ENCODE measurements around the gene LENG1. TPM values are rescaled to one million over a fixed set of nuclear protein-coding genes. Genes with fewer than 3 reads are reported as not detected.
"Not testable (repeated sequence)": the region's sequence is repeated elsewhere in the genome, so short reads cannot be mapped to it uniquely, and the experiment has no call there.

Gene LENG1
- 10 to 100 TPM in 1 of 4 donors, 1 to 10 TPM in 3; 6.7 to 11.1 (median 9.6) TPM for polyA plus RNA-seq
- long read RNA-seq, donor 1, transcript LENG1-201 (4 exons, 1,542 nt) = major isoform, 8 of 8 reads
- long read RNA-seq, donor 1, partial matches to known transcripts = 0 of 8 reads
- long read RNA-seq, donor 1, other reads (novel, unspliced or antisense) = 0 of 8 reads
- long read RNA-seq, donor 2 = 0 reads
- long read RNA-seq, donor 3 = 0 reads
- long read RNA-seq, donor 4 = 0 reads
- long read RNA-seq, donor 5, partial matches to known transcripts = 0 of 2 reads
- long read RNA-seq, donor 5, other reads (novel, unspliced or antisense) = 0 of 2 reads
- long read RNA-seq, donor 6, partial matches to known transcripts = 0 of 4 reads
- long read RNA-seq, donor 6, other reads (novel, unspliced or antisense) = 0 of 4 reads
- long read RNA-seq, donor 7, transcript LENG1-201 (4 exons, 1,542 nt) = major isoform, 13 of 13 reads
- long read RNA-seq, donor 7, partial matches to known transcripts = 0 of 13 reads
- long read RNA-seq, donor 7, other reads (novel, unspliced or antisense) = 0 of 13 reads
- long read RNA-seq, donor 8, partial matches to known transcripts = 0 of 2 reads
- long read RNA-seq, donor 8, other reads (novel, unspliced or antisense) = 0 of 2 reads
- long read RNA-seq, donor 9, partial matches to known transcripts = 0 of 2 reads
- long read RNA-seq, donor 9, other reads (novel, unspliced or antisense) = 0 of 2 reads
- long read RNA-seq, donor 10, transcript LENG1-201 (4 exons, 1,542 nt) = major isoform, 5 of 5 reads
- long read RNA-seq, donor 10, partial matches to known transcripts = 0 of 5 reads
- long read RNA-seq, donor 10, other reads (novel, unspliced or antisense) = 0 of 5 reads

GRCh38 chr19:54159352-54160181 lies at the start of gene LENG1:
TSS of gene LENG1 (minus strand) at chr19:54159721. CDS start at chr19:54159695, 26 bp downstream.
- H3K27ac ChIP-seq (ENCODE audit: low read depth in 1 of 3, low read length in 2 of 3) = peak within 1 kb of the TSS; percentile 87 to 91 (median 90)
- peaks cover 12 to 41% (median 15%) of the 10 kb centered on the region in 3 donors for H3K36me3 ChIP-seq (ENCODE audit: control insufficient read depth in 3 of 3, insufficient read depth in 2 of 3, low read depth in 1 of 3, low read length in 3 of 3)
- H3K27me3 ChIP-seq (ENCODE audit: control insufficient read depth in 3 of 3, insufficient read depth in 3 of 3, low read length in 3 of 3) = no peaks in the 10 kb centered on the region
- 0% methylated on average over 71 to 72 of the region's 72 CpGs for WGBS, 3 donors
- H3K9me3 ChIP-seq (ENCODE audit: control insufficient read depth in 2 of 2, insufficient read depth in 1 of 2, low read depth in 1 of 2, low read length in 1 of 2) = no peaks in the 10 kb centered on the region
- peaks cover 5 to 45% (median 20%) of the 10 kb centered on the region in 3 donors for H3K4me1 ChIP-seq (ENCODE audit: control insufficient read depth in 3 of 3, insufficient read depth in 2 of 3, low read depth in 1 of 3, low read length in 2 of 3)
- peak within 1 kb of the TSS; percentile 42 to 85 (median 64) for H3K4me3 ChIP-seq (ENCODE audit: low read depth in 1 of 3, low read length in 3 of 3)
- FAIRE-seq (peak; percentile 91), DNase-seq (peak; percentile 100)

DNA sequence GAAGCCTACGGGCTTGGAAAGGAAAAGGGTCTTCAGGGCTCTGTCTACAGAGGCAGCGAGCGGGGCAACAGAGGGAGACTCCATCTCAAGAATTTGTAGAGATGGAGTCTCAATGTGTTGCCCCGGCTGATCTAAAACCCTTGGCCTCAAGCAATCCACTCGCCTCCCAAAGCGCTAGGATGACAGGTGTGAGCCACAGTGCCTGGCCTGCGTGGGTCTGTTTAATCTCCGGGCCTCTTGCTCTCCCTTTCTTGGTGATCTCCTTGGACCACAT lies 49.2 kb upstream of the LENG1 start:
- DNase-seq (peak in 1 of 2 donors; percentile 25), FAIRE-seq (no peak)
- Histone ChIP-seq H3K4me3 (ENCODE audit: low read depth in 1 of 3, low read length in 3 of 3) (no peak overlapping the region), H3K4me1 (ENCODE audit: control insufficient read depth in 3 of 3, insufficient read depth in 2 of 3, low read depth in 1 of 3, low read length in 2 of 3) (peaks cover 10 to 54% (median 14%) of the 10 kb centered on the region in 3 donors), H3K36me3 (ENCODE audit: control insufficient read depth in 3 of 3, insufficient read depth in 2 of 3, low read depth in 1 of 3, low read length in 3 of 3) (peaks cover 11 to 51% (median 12%) of the 10 kb centered on the region in 3 donors), H3K9me3 (ENCODE audit: control insufficient read depth in 2 of 2, insufficient read depth in 1 of 2, low read depth in 1 of 2, low read length in 1 of 2) (no peaks in the 10 kb centered on the region), H3K27me3 (ENCODE audit: control insufficient read depth in 3 of 3, insufficient read depth in 3 of 3, low read length in 3 of 3) (no peaks in the 10 kb centered on the region), H3K27ac (ENCODE audit: low read depth in 1 of 3, low read length in 2 of 3) (peak overlapping the region; percentile 38 to 99 (median 92))
- 55 to 64% (median 61%) methylated on average over 8 of the region's 8 CpGs for WGBS, 3 donors

GRCh38 chr19:54207983-54208783 lies 48.7 kb upstream of the LENG1 start:
- Histone ChIP-seq H3K36me3 (ENCODE audit: control insufficient read depth in 3 of 3, insufficient read depth in 2 of 3, low read depth in 1 of 3, low read length in 3 of 3) (peaks cover 12 to 56% (median 12%) of the 10 kb centered on the region in 3 donors), H3K4me3 (ENCODE audit: low read depth in 1 of 3, low read length in 3 of 3) (no peak overlapping the region), H3K27me3 (ENCODE audit: control insufficient read depth in 3 of 3, insufficient read depth in 3 of 3, low read length in 3 of 3) (no peaks in the 10 kb centered on the region), H3K9me3 (ENCODE audit: control insufficient read depth in 2 of 2, insufficient read depth in 1 of 2, low read depth in 1 of 2, low read length in 1 of 2) (no peaks in the 10 kb centered on the region), H3K27ac (ENCODE audit: low read depth in 1 of 3, low read length in 2 of 3) (peak overlapping the region; percentile 42 to 99 (median 92)), H3K4me1 (ENCODE audit: control insufficient read depth in 3 of 3, insufficient read depth in 2 of 3, low read depth in 1 of 3, low read length in 2 of 3) (peaks cover 10 to 58% (median 14%) of the 10 kb centered on the region in 3 donors)
- WGBS, 3 donors = 53 to 66% (median 65%) methylated on average over 18 of the region's 18 CpGs
- FAIRE-seq (no peak), DNase-seq (peak; percentile 32 to 76)

GRCh38 chr19:54207676-54207982 lies 48.1 kb upstream of the LENG1 start:
- H3K36me3 ChIP-seq (ENCODE audit: control insufficient read depth in 3 of 3, insufficient read depth in 2 of 3, low read depth in 1 of 3, low read length in 3 of 3) = peaks cover 16 to 62% (median 17%) of the 10 kb centered on the region in 3 donors

DNA sequence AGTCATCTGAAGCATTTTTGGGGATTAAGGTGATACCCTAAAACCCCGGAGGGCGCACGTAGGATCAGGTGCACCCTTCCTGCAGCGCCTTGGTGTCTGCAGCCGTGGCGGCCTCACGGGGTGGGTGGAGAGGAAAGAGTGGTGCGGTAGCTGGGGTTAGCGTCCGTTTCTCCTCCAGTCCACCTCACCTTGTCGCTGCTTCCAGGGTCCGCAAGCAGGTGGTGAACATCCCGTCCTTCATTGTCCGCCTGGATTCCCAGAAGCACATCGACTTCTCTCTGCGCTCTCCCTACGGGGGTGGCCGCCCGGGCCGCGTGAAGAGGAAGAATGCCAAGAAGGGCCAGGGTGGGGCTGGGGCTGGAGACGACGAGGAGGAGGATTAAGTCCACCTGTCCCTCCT lies 47.7 kb upstream of the LENG1 start:
- Histone ChIP-seq H3K4me1 (ENCODE audit: control insufficient read depth in 3 of 3, insufficient read depth in 2 of 3, low read depth in 1 of 3, low read length in 2 of 3) (peaks cover 11 to 68% (median 17%) of the 10 kb centered on the region in 3 donors), H3K27ac (ENCODE audit: low read depth in 1 of 3, low read length in 2 of 3) (peak overlapping the region; percentile 42 to 75 (median 52)), H3K36me3 (ENCODE audit: control insufficient read depth in 3 of 3, insufficient read depth in 2 of 3, low read depth in 1 of 3, low read length in 3 of 3) (peaks cover 16 to 63% (median 19%) of the 10 kb centered on the region in 3 donors)
- not testable (repeated sequence) for DNase-seq; H3K27me3 ChIP-seq (ENCODE audit: control insufficient read depth in 3 of 3, insufficient read depth in 3 of 3, low read length in 3 of 3); H3K4me3 ChIP-seq (ENCODE audit: low read depth in 1 of 3, low read length in 3 of 3); FAIRE-seq; H3K9me3 ChIP-seq (ENCODE audit: control insufficient read depth in 2 of 2, insufficient read depth in 1 of 2, low read depth in 1 of 2, low read length in 1 of 2)
- WGBS, 3 donors = 70 to 73% (median 70%) methylated on average over 22 to 23 of the region's 23 CpGs

More at GRCh38 chr19:54207676-54207982, 48.1 kb upstream of the LENG1 start:
- Histone ChIP-seq H3K4me3 (ENCODE audit: low read depth in 1 of 3, low read length in 3 of 3) (no peak overlapping the region), H3K27ac (ENCODE audit: low read depth in 1 of 3, low read length in 2 of 3) (peak overlapping the region; percentile 42 to 75 (median 52)), H3K4me1 (ENCODE audit: control insufficient read depth in 3 of 3, insufficient read depth in 2 of 3, low read depth in 1 of 3, low read length in 2 of 3) (peaks cover 10 to 64% (median 17%) of the 10 kb centered on the region in 3 donors), H3K9me3 (ENCODE audit: control insufficient read depth in 2 of 2, insufficient read depth in 1 of 2, low read depth in 1 of 2, low read length in 1 of 2) (no peaks in the 10 kb centered on the region), H3K27me3 (ENCODE audit: control insufficient read depth in 3 of 3, insufficient read depth in 3 of 3, low read length in 3 of 3) (no peaks in the 10 kb centered on the region)
- 61 to 88% (median 62%) methylated on average over 5 of the region's 5 CpGs for WGBS, 3 donors
- no peak for FAIRE-seq
- DNase-seq = no peak

DNA sequence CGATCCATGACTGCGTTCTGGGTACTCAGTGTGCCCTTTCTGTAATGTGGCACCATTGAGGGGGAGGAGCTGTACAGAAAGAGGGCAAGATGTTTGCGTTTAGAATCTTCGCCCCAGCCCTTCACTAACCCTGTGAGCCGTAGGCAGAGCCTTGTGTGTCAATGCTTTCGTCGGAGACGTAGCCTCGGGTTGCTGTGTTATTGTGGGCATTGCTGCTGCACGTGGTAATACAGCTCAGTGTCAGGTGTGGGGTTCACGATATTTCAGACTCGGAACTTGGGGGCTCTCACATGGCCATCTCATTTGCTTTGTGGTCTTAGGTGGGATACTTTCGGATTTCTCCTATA lies 47.3 kb upstream of the LENG1 start:
- Histone ChIP-seq H3K27me3 (ENCODE audit: control insufficient read depth in 3 of 3, insufficient read depth in 3 of 3, low read length in 3 of 3) (no peaks in the 10 kb centered on the region), H3K36me3 (ENCODE audit: control insufficient read depth in 3 of 3, insufficient read depth in 2 of 3, low read depth in 1 of 3, low read length in 3 of 3) (peaks cover 16 to 67% (median 22%) of the 10 kb centered on the region in 3 donors), H3K4me1 (ENCODE audit: control insufficient read depth in 3 of 3, insufficient read depth in 2 of 3, low read depth in 1 of 3, low read length in 2 of 3) (peaks cover 13 to 72% (median 21%) of the 10 kb centered on the region in 3 donors), H3K9me3 (ENCODE audit: control insufficient read depth in 2 of 2, insufficient read depth in 1 of 2, low read depth in 1 of 2, low read length in 1 of 2) (no peaks in the 10 kb centered on the region), H3K27ac (ENCODE audit: low read depth in 1 of 3, low read length in 2 of 3) (peak overlapping the region in 2 of 3 donors; percentile 31 to 75), H3K4me3 (ENCODE audit: low read depth in 1 of 3, low read length in 3 of 3) (no peak overlapping the region)
- WGBS, 3 donors = 75 to 78% (median 77%) methylated on average over 13 of the region's 13 CpGs
- DNase-seq (no peak), FAIRE-seq (no peak)

GRCh38 chr19:54206030-54206830 lies 46.7 kb upstream of the LENG1 start:
- no peaks in the 10 kb centered on the region for H3K9me3 ChIP-seq (ENCODE audit: control insufficient read depth in 2 of 2, insufficient read depth in 1 of 2, low read depth in 1 of 2, low read length in 1 of 2)
- H3K36me3 ChIP-seq (ENCODE audit: control insufficient read depth in 3 of 3, insufficient read depth in 2 of 3, low read depth in 1 of 3, low read length in 3 of 3) = peaks cover 16 to 73% (median 25%) of the 10 kb centered on the region in 3 donors
- H3K4me1 ChIP-seq (ENCODE audit: control insufficient read depth in 3 of 3, insufficient read depth in 2 of 3, low read depth in 1 of 3, low read length in 2 of 3) = peaks cover 10 to 72% (median 20%) of the 10 kb centered on the region in 3 donors
- no peaks in the 10 kb centered on the region for H3K27me3 ChIP-seq (ENCODE audit: control insufficient read depth in 3 of 3, insufficient read depth in 3 of 3, low read length in 3 of 3)
- H3K27ac ChIP-seq (ENCODE audit: low read depth in 1 of 3, low read length in 2 of 3) = peak overlapping the region in 1 of 3 donors; percentile 75
- DNase-seq (no peak), FAIRE-seq (no peak)
- 85 to 89% (median 87%) methylated on average over 27 of the region's 27 CpGs for WGBS, 3 donors
- H3K4me3 ChIP-seq (ENCODE audit: low read depth in 1 of 3, low read length in 3 of 3) = no peak overlapping the region

Measured in small intestine (tissue), 16 donors.